ENCODE measurements around the gene TEAD1. TPM values are rescaled to one million over a fixed set of nuclear protein-coding genes. Genes with fewer than 3 reads are reported as not detected.

The TEAD1 gene
- polyA plus RNA-seq, 3 donors: 6.6 to 33.7 (median 13.8) TPM

- no peak overlapping the region for H3K27ac ChIP-seq (ENCODE audit: low read depth, low read length)
- 51 to 73% (median 72%) methylated on average over 8 of the region's 8 CpGs for WGBS, 3 donors
Observed at GRCh38 chr11:12682288-12682687, 8.1 kb downstream of the TEAD1 start.

GRCh38 chr11:12682737-12683500 is 8.7 kb downstream of the TEAD1 start:
- H3K27ac ChIP-seq (ENCODE audit: low read depth, low read length): no peak overlapping the region
- 68 to 81% (median 79%) methylated on average over 10 of the region's 10 CpGs for WGBS, 3 donors

GRCh38 chr11:12683874-12684273 is 9.7 kb downstream of the TEAD1 start:
- no peak overlapping the region for H3K27ac ChIP-seq (ENCODE audit: low read depth, low read length)

GRCh38 chr11:12684315-12684714 is 10.1 kb downstream of the TEAD1 start:
- no peak overlapping the region for H3K27ac ChIP-seq (ENCODE audit: low read depth, low read length)

More at GRCh38 chr11:12683874-12684273, 9.7 kb downstream of the TEAD1 start:
- 54 to 87% (median 81%) methylated on average over 5 of the region's 5 CpGs for WGBS, 3 donors

GRCh38 chr11:12684816-12685215 is 10.6 kb downstream of the TEAD1 start:
- WGBS, 3 donors: 68 to 83% (median 79%) methylated on average over 1 of the region's 1 CpG
- H3K27ac ChIP-seq (ENCODE audit: low read depth, low read length): no peak overlapping the region

More at GRCh38 chr11:12684315-12684714, 10.1 kb downstream of the TEAD1 start:
- WGBS, 3 donors: 80 to 86% (median 82%) methylated on average over 4 of the region's 4 CpGs

GRCh38 chr11:12685229-12685628 is 11.0 kb downstream of the TEAD1 start:
- no peak overlapping the region for H3K27ac ChIP-seq (ENCODE audit: low read depth, low read length)
- WGBS, 3 donors: 72 to 84% (median 83%) methylated on average over 3 of the region's 3 CpGs

- H3K27ac ChIP-seq (ENCODE audit: low read depth, low read length): no peak overlapping the region
- WGBS, 3 donors: 91 to 98% (median 93%) methylated on average over 2 of the region's 2 CpGs
Observed at GRCh38 chr11:12686246-12687060, 12.2 kb downstream of the TEAD1 start.

- WGBS, 3 donors: 13 to 72% (median 53%) methylated on average over 1 of the region's 1 CpG
- H3K27ac ChIP-seq (ENCODE audit: low read depth, low read length): no peak overlapping the region
Observed at GRCh38 chr11:12687216-12687623, 13.0 kb downstream of the TEAD1 start.

GRCh38 chr11:12687740-12688139 is 13.5 kb downstream of the TEAD1 start:
- WGBS, 3 donors: 60 to 69% (median 66%) methylated on average over 3 of the region's 3 CpGs
- no peak overlapping the region for H3K27ac ChIP-seq (ENCODE audit: low read depth, low read length)

GRCh38 chr11:12689029-12689755 is 15.0 kb downstream of the TEAD1 start:
- WGBS, 3 donors: 76 to 83% (median 80%) methylated on average over 3 of the region's 3 CpGs
- H3K27ac ChIP-seq (ENCODE audit: low read depth, low read length): no peak overlapping the region

GRCh38 chr11:12690663-12691062 is 16.4 kb downstream of the TEAD1 start:
- WGBS, 3 donors: 96 to 97% (median 96%) methylated on average over 8 of the region's 8 CpGs
- no peak overlapping the region for H3K27ac ChIP-seq (ENCODE audit: low read depth, low read length)

GRCh38 chr11:12691473-12691872 is 17.3 kb downstream of the TEAD1 start:
- WGBS, 3 donors: 69 to 80% (median 73%) methylated on average over 4 of the region's 4 CpGs
- no peak overlapping the region for H3K27ac ChIP-seq (ENCODE audit: low read depth, low read length)

- 35 to 39% (median 38%) methylated on average over 14 of the region's 14 CpGs for WGBS, 3 donors
- peak overlapping the region; percentile 70 for H3K27ac ChIP-seq (ENCODE audit: low read depth, low read length)
Observed at GRCh38 chr11:12692229-12693075, 18.2 kb downstream of the TEAD1 start.

GRCh38 chr11:12693094-12693478 is 18.9 kb downstream of the TEAD1 start:
- peak overlapping the region; percentile 70 for H3K27ac ChIP-seq (ENCODE audit: low read depth, low read length)
- WGBS, 3 donors: 48 to 59% (median 54%) methylated on average over 5 of the region's 5 CpGs

GRCh38 chr11:12693479-12694182 is 19.4 kb downstream of the TEAD1 start:
- H3K27ac ChIP-seq (ENCODE audit: low read depth, low read length): peak overlapping the region; percentile 70
- WGBS, 3 donors: 6 to 14% (median 6%) methylated on average over 13 of the region's 13 CpGs

- H3K27ac ChIP-seq (ENCODE audit: low read depth, low read length): no peak overlapping the region
- WGBS, 3 donors: 13 to 20% (median 18%) methylated on average over 6 of the region's 6 CpGs
Observed at GRCh38 chr11:12694183-12694531, 19.9 kb downstream of the TEAD1 start.

GRCh38 chr11:12695221-12695794 is 21.1 kb downstream of the TEAD1 start:
- no peak overlapping the region for H3K27ac ChIP-seq (ENCODE audit: low read depth, low read length)

More at GRCh38 chr11:12695221-12695794, 21.1 kb downstream of the TEAD1 start:
- WGBS, 3 donors: 40 to 84% (median 77%) methylated on average over 2 of the region's 2 CpGs
